Choroid plexus epithelial cell (primary cell): ENCODE measurements around the gene MME.

ENCODE experiments used
- DNase-seq: peaks from one replicate; pipeline ENCODE4 v3.0.0-alpha.2; 2010; ENCODE audit warnings: low read depth
- H3K4me3 ChIP-seq: 2 replicates; pipeline ENCODE4 v1.5.1; 2011; ENCODE audit warnings: low read depth, mild to moderate bottlenecking, control low read depth, low read length, moderate library complexity
- TF ChIP-seq, protein P1 (sequence below): conservative IDR thresholded peaks from 2 replicates; pipeline ENCODE4 v1.5.1; 2011; ENCODE audit warnings: low read depth, mild to moderate bottlenecking, control low read depth, inconsistent platforms, low read length, moderate library complexity

Gene MME

DNA sequence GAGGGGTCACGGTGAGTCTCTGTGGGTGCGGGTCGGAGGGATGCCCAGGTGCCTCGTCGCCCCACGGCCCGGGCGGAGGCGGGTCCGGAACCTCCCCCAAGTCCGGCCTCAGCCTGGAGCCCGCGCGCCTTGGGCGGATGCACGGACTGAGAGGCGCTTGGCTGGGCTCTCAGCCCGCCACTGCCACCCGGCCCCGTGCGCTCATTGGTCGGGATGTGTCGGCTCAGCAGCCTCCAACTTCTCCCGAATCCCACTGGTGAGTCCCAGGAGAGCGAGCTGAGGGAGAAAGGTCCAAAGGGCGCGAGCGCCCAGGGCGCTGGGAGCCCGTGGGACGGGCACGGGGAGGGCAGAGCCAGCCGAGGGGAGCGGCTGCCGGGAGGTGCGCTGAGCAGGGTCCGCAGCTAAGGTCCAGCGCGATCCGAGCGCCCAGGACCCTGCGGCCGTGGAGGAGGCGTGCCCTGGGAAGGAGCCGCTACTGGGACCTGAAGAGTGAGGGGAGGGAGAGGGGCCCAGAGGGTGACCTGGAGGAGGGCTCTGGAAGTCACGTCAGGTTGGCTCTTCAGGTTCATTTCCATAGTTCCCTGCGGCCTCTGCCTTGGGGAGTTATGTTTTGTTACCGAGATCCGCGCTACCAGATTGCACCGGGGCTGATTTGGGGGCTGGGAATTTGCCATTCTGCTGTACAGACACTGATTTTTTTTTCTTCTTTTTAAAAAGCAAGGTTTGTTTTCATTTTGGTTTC lies at the start of gene MME:
Gene MME, plus strand, starts transcription at position 574 of the 742 bp plus-strand sequence. CDS start 3,849 bp downstream, outside the sequence.
- TF ChIP-seq, protein P1, sequence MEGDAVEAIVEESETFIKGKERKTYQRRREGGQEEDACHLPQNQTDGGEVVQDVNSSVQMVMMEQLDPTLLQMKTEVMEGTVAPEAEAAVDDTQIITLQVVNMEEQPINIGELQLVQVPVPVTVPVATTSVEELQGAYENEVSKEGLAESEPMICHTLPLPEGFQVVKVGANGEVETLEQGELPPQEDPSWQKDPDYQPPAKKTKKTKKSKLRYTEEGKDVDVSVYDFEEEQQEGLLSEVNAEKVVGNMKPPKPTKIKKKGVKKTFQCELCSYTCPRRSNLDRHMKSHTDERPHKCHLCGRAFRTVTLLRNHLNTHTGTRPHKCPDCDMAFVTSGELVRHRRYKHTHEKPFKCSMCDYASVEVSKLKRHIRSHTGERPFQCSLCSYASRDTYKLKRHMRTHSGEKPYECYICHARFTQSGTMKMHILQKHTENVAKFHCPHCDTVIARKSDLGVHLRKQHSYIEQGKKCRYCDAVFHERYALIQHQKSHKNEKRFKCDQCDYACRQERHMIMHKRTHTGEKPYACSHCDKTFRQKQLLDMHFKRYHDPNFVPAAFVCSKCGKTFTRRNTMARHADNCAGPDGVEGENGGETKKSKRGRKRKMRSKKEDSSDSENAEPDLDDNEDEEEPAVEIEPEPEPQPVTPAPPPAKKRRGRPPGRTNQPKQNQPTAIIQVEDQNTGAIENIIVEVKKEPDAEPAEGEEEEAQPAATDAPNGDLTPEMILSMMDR = no peak
- DNase-seq = peak; percentile 69
- H3K4me3 ChIP-seq = peak within 1 kb of the TSS; percentile 81

DNA sequence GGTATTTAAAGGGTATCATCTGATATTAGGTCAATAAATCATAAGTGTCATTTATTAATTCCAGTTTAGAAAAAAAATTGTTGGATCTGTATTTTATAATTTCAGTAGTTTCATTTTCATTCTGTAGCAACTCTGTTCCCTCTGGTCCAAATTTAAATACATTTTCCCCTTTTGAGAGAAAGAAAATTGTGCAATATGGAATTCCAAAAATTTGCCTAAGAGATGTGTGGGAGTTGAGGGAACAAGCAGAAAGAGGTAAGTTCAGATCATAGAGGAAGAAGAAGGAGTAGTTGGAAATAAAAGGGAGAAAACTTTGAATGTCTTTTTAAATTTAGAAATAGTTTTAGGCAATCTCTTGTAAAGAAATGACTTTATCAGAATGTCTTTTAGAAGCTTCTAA lies 48.9 kb upstream of the MME start:
- TF ChIP-seq, protein P1 = no peak
- DNase-seq = peak; percentile 55
- no peak overlapping the region for H3K4me3 ChIP-seq

DNA sequence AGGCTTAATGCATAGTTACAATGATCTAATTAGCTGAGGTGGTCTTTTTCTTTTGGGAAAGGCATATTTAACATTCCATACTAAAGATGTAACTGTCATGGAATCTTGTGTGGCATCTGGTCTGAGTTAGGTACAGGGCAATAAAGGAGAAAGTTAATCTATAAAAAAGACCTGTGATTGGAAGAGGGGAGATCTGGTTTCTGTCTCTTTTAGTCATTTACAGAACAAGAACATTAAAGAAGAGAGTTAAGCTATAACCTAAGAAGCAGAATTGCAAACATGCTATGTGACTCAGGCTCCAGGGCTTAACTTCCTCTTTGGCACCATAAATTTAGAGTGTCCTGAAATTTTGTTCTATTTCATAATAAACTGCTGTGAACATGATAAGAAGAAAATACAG lies 47.2 kb upstream of the MME start:
- TF ChIP-seq, protein P1 = no peak
- H3K4me3 ChIP-seq = no peak overlapping the region
- DNase-seq = peak; percentile 56

DNA sequence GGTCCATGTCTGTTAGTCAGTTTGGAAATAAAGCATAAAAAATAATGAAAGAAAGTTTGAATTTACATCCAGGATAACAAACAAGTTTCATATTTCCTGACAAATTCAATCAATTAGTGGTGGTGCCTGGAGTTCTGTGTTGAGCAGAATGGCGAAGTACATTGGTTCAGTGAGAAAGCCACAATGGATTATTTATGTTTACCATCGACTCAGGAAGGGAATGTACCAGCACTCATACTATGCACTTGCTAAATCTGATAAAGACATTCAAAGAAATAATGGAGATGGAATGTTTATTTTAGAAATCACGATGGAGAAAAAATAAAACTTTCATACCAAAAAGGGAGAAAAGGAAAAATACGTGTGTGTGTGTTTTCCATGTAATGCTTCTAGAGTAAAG lies 45.3 kb upstream of the MME start:
- no peak for DNase-seq
- no peak overlapping the region for H3K4me3 ChIP-seq
- TF ChIP-seq, protein P1 = no peak

DNA sequence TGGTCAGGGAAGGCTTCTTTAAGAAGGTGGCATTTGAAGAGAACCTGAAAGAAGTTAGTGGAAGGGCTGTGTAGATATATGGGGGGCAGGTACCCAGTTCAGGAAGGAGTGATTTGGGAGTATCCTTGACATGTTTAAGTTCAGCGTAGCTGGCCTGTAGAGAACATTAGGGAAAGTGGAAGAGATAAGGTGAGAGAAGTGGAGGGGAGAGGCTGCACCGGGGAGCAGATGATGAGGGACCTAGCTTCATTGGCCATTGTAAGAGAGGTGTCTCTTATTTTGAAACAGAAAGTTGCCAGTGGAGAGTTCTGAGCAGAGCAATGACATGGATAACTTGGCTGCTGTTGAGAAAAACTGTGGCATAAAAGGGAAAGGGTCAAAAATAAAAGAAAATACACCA lies 44.6 kb upstream of the MME start:
- DNase-seq = no peak
- TF ChIP-seq, protein P1 = no peak
- no peak overlapping the region for H3K4me3 ChIP-seq

DNA sequence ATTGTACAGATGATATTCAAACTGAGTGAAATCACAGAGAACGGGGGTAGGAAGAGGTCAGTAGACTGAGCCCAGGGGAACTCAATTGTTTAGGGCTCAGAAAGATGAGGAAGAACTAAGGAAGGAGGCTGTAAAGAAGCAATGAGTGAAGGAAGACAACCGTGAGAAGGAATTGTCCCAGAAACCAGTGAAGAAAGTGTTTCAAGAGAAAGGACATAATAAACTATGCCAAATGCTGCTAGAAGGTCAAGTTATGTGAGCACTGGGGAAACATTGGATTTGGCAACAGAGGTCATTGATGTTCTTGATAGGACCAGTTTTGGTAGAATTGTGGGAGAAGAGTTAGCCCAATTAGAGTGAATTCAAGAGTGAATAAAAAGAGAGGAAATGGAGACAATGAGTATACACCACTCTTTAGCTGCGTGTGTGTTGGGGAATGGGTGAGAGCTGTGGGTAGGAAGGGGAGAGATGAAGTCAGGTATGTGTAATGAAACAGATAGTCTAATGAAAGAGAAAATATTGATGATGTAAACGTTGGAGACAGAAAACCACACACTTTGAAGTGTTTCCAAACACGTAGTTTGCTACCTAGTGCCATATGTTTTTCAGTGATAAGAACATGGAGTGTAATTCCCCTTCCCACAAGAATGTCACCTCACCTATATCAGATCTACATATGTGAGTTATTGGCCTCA lies 42.5 kb upstream of the MME start:
- no peak for DNase-seq
- TF ChIP-seq, protein P1 = no peak
- no peak overlapping the region for H3K4me3 ChIP-seq
